Measurements from ENCODE around the gene GPD2. TPM values are rescaled to one million over a fixed set of nuclear protein-coding genes. Genes with fewer than 3 reads are reported as not detected.

Gene GPD2
- total RNA-seq, 1 experiment from 2014 or later: 32.2 TPM

DNA sequence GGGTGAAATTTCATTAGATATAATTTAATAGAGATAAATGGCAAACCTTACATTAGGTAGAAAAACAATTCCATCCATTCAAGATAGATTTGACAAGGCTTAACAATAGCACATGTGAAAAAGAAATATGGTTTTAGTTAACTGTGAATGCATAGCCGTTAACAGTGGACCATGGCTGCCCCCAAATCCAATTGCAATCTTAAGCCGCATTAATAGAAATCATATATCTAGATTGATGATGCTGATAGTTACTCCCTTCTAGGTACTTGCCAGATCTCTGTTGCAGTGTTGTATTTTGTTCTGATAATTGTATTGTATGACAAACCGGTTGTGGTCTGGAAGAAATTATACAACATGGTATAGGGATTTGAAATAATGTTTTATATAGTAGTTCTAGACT is 139.8 kb downstream of the GPD2 start:
- H3K4me1 Mint-ChIP-seq: peaks cover 7% of the 10 kb centered on the region
- ATAC-seq (no peak), DNase-seq (ENCODE audit: low spot score) (no peak)
- no peak overlapping the region for H3K27ac Mint-ChIP-seq
- no peaks in the 10 kb centered on the region for H3K27me3 Mint-ChIP-seq (ENCODE audit: low read depth)
- CTCF ChIA-PET: no interaction called here
- POLR2A ChIA-PET: no interaction called here
- H3K36me3 Mint-ChIP-seq: peaks cover 9% of the 10 kb centered on the region
- TF ChIP-seq TEAD1 (CRISPR knock-in tag; IDR thresholded peaks at IDR 0.05) (no peak), PRDM15 (CRISPR knock-in tag; IDR thresholded peaks at IDR 0.05) (no peak), CBFB (CRISPR knock-in tag; IDR thresholded peaks at IDR 0.05; ENCODE audit: low read depth) (no peak), ZNF317 (CRISPR knock-in tag; IDR thresholded peaks at IDR 0.05; ENCODE audit: borderline replicate concordance, low read depth) (no peak), HMGA2 (CRISPR knock-in tag; IDR thresholded peaks at IDR 0.05) (no peak), NR2C2 (CRISPR knock-in tag; IDR thresholded peaks at IDR 0.05) (no peak), FOXP1 (CRISPR knock-in tag; IDR thresholded peaks at IDR 0.05; ENCODE audit: borderline replicate concordance) (no peak), GTF2I (CRISPR knock-in tag; conservative IDR thresholded peaks at IDR 0.05) (no peak), FOXJ3 (CRISPR knock-in tag; IDR thresholded peaks at IDR 0.05; ENCODE audit: borderline replicate concordance) (no peak), ZNF416 (CRISPR knock-in tag; IDR thresholded peaks at IDR 0.05) (no peak)
- TF ChIP-seq, protein P1, sequence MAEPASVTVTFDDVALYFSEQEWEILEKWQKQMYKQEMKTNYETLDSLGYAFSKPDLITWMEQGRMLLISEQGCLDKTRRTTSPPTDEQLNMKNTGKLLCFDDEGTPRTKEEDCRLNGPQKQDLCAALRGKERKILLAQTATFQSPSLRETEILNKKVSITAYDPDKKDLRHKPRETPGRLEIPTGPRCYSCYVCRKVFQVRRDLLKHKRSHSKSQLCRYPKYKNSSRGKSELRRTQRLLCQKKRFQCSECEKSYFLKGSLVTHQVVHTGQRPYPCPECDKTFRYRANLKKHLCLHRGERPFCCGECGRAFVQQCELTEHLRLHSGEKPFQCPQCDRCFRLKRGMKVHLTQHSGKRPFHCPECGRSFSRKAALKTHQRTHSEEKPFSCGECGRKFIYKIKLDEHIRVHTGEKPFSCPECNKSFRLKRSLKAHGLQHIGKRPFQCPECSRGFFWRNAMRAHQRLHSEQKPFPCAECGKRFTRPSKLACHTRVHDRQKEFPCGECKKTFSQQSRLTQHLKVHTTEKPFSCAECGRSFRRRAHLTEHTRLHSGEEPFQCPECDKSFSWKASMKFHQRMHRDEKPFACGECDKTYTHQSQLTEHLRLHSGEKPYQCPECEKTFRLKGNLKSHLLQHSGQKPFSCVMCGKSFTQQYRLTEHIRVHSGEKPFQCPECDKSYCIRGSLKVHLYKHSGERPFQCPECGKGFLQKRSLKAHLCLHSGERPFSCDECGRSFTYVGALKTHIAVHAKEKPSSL (CRISPR knock-in tag; conservative IDR thresholded peaks at IDR 0.05): no peak
- TF ChIP-seq, protein P2, sequence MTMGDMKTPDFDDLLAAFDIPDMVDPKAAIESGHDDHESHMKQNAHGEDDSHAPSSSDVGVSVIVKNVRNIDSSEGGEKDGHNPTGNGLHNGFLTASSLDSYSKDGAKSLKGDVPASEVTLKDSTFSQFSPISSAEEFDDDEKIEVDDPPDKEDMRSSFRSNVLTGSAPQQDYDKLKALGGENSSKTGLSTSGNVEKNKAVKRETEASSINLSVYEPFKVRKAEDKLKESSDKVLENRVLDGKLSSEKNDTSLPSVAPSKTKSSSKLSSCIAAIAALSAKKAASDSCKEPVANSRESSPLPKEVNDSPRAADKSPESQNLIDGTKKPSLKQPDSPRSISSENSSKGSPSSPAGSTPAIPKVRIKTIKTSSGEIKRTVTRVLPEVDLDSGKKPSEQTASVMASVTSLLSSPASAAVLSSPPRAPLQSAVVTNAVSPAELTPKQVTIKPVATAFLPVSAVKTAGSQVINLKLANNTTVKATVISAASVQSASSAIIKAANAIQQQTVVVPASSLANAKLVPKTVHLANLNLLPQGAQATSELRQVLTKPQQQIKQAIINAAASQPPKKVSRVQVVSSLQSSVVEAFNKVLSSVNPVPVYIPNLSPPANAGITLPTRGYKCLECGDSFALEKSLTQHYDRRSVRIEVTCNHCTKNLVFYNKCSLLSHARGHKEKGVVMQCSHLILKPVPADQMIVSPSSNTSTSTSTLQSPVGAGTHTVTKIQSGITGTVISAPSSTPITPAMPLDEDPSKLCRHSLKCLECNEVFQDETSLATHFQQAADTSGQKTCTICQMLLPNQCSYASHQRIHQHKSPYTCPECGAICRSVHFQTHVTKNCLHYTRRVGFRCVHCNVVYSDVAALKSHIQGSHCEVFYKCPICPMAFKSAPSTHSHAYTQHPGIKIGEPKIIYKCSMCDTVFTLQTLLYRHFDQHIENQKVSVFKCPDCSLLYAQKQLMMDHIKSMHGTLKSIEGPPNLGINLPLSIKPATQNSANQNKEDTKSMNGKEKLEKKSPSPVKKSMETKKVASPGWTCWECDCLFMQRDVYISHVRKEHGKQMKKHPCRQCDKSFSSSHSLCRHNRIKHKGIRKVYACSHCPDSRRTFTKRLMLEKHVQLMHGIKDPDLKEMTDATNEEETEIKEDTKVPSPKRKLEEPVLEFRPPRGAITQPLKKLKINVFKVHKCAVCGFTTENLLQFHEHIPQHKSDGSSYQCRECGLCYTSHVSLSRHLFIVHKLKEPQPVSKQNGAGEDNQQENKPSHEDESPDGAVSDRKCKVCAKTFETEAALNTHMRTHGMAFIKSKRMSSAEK (CRISPR knock-in tag; IDR thresholded peaks at IDR 0.05; ENCODE audit: borderline replicate concordance): no peak
- TF ChIP-seq, protein P3, sequence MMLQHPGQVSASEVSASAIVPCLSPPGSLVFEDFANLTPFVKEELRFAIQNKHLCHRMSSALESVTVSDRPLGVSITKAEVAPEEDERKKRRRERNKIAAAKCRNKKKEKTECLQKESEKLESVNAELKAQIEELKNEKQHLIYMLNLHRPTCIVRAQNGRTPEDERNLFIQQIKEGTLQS (CRISPR knock-in tag; conservative IDR thresholded peaks at IDR 0.05): no peak
- TF ChIP-seq, protein P4, sequence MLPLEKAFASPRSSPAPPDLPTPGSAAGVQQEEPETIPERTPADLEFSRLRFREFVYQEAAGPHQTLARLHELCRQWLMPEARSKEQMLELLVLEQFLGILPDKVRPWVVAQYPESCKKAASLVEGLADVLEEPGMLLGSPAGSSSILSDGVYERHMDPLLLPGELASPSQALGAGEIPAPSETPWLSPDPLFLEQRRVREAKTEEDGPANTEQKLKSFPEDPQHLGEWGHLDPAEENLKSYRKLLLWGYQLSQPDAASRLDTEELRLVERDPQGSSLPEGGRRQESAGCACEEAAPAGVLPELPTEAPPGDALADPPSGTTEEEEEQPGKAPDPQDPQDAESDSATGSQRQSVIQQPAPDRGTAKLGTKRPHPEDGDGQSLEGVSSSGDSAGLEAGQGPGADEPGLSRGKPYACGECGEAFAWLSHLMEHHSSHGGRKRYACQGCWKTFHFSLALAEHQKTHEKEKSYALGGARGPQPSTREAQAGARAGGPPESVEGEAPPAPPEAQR (CRISPR knock-in tag; IDR thresholded peaks at IDR 0.05): no peak
- H3K9me3 Mint-ChIP-seq: peaks cover 7% of the 10 kb centered on the region; the same call in 1 of the 2 replicates
- H3K4me3 Mint-ChIP-seq: no peak overlapping the region
